Measurements from ENCODE around the gene MTG2. TPM values are rescaled to one million over a fixed set of nuclear protein-coding genes. Genes with fewer than 3 reads are reported as not detected.

The MTG2 gene
- total RNA-seq, 1 donor from 2014 or later, result 32.9 TPM

DNA sequence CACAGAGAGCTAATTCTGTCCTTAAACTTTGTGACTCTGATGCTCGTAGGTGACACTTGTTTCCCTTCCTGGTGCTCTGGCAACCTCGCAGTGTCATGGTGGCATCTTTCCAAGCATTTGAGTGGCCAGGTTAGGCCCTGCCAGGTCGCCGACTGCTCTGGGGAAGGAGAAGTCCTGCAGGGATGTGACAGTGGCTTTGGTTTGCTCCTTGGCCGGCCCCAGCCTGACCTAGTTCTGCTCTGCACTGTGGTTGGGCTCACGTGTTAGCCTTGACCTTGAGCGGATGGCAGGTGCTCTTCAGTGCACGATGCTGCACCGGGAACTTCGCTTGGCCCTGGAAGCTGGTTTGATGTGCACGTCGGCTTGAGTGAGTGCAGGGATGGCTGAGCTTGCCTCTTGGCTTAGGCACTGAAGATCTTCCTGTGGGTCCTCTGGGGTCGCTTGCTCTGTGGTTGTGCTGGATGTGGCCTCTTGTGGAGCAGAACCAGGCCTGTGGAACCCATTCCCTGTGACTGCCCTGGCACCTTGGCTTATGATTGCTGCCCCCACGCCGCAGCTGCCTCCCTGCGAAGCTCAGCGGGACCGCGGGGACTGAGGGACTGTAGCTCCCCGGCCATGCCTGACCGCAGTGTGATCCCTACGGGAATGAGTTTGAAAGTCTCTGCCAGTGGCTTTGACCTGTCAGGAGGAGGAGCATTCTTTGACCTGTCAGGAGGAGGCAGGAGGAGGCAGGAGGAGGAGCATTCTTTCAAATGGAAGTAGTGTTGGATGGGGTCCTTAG, 64.2 kb downstream of the MTG2 start:
- no peaks in the 10 kb centered on the region for H3K36me3 Mint-ChIP-seq (ENCODE audit: low read depth)
- TF ChIP-seq, protein P1, sequence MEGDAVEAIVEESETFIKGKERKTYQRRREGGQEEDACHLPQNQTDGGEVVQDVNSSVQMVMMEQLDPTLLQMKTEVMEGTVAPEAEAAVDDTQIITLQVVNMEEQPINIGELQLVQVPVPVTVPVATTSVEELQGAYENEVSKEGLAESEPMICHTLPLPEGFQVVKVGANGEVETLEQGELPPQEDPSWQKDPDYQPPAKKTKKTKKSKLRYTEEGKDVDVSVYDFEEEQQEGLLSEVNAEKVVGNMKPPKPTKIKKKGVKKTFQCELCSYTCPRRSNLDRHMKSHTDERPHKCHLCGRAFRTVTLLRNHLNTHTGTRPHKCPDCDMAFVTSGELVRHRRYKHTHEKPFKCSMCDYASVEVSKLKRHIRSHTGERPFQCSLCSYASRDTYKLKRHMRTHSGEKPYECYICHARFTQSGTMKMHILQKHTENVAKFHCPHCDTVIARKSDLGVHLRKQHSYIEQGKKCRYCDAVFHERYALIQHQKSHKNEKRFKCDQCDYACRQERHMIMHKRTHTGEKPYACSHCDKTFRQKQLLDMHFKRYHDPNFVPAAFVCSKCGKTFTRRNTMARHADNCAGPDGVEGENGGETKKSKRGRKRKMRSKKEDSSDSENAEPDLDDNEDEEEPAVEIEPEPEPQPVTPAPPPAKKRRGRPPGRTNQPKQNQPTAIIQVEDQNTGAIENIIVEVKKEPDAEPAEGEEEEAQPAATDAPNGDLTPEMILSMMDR (conservative IDR thresholded peaks at IDR 0.05), result no peak
- no peaks in the 10 kb centered on the region for H3K27me3 Mint-ChIP-seq (ENCODE audit: low read depth)
- peak overlapping the region; percentile 67 for H3K27ac Mint-ChIP-seq (ENCODE audit: unreplicated experiment)
- H3K4me1 Mint-ChIP-seq, result peaks cover 13% of the 10 kb centered on the region
- DNase-seq (ENCODE audit: low read depth, low spot score), result no peak
- no peaks in the 10 kb centered on the region for H3K9me3 Mint-ChIP-seq
- H3K4me3 Mint-ChIP-seq, result no peak overlapping the region

DNA sequence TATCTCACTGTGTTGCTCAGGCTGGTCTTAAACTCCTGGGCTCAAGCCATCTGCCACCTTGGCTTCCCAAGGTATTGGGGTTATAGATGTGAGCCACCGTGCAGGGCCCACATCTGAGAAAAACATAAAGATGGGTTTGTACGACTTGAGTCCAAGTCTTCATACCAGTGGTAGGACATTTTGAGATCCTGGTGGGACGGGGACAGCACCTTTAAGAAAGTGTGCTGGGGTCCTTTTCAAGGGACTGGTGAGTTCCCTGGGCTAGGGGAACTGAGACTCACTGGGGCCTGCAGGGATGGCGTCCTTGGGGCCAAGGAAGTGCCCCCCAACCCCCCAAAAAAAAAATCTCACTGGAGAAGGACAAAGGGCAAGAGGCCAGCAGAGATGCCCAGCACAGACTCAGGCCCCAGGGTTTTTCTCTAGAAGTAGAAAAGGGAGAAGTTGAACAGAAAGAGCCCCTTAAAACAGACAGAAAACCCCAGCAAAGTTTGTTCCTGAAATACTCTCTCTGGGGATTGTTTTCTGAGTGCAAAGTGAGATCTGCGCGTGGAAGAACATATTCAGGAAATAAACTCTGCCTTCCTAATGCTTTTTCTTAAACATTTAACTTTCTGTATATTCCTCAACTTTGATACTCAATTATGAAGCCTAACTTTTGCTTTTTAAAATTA, 66.2 kb downstream of the MTG2 start:
- DNase-seq (ENCODE audit: low read depth, low spot score), result no peak
- H3K27ac Mint-ChIP-seq (ENCODE audit: unreplicated experiment), result no peak overlapping the region
- H3K9me3 Mint-ChIP-seq, result no peaks in the 10 kb centered on the region
- peaks cover 9% of the 10 kb centered on the region for H3K4me1 Mint-ChIP-seq
- H3K27me3 Mint-ChIP-seq (ENCODE audit: low read depth), result no peaks in the 10 kb centered on the region
- H3K36me3 Mint-ChIP-seq (ENCODE audit: low read depth), result no peaks in the 10 kb centered on the region
- no peak overlapping the region for H3K4me3 Mint-ChIP-seq
- TF ChIP-seq, protein P1 (conservative IDR thresholded peaks at IDR 0.05), result no peak

DNA sequence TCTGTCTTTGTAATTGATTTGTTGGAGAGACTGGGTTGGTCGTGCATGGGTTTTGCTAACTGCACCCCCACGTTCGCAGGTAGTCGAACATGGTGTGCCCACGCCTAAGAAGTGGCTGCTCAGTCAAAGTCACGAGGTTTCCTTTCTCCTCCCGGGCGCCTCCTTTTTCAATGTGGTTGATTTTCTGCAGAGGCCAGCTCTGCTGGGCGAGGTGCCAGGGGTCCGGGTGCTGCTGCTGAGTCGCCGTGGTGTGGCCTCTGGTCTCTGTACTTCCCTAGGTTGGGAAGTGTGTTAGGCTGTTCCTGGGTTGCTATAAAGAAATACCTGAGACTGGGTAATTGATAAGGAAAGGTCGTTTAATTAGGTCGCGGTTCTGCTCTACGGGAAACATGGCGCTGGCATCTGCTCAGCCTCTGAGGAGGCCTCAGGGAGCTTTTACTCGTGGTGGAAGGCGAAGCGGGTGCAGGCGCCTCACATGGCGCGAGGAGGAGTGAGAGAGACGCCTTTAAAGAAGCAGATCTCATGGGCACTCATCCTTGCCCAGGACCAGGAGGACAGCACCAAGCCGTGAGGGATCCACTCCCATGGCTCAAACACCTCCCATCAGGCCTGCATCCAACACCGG, 69.6 kb downstream of the MTG2 start:
- TF ChIP-seq, protein P1 (conservative IDR thresholded peaks at IDR 0.05), result no peak
- no peaks in the 10 kb centered on the region for H3K27me3 Mint-ChIP-seq (ENCODE audit: low read depth)
- no peak overlapping the region for H3K4me3 Mint-ChIP-seq
- no peak for DNase-seq (ENCODE audit: low read depth, low spot score)
- no peaks in the 10 kb centered on the region for H3K9me3 Mint-ChIP-seq
- peaks cover 3% of the 10 kb centered on the region for H3K36me3 Mint-ChIP-seq (ENCODE audit: low read depth)
- peaks cover 7% of the 10 kb centered on the region for H3K4me1 Mint-ChIP-seq
- no peak overlapping the region for H3K27ac Mint-ChIP-seq (ENCODE audit: unreplicated experiment)

Other genes with a start within 250 kb of the MTG2 start
- 33.6 and 35.1 TPM in 2 replicates for gene TAF4, start 117.1 kb upstream of the MTG2 start, total RNA-seq
- 97.1 TPM in 2 replicates for gene LSM14B, start 60.6 kb upstream of the MTG2 start, total RNA-seq
- 318 and 322 TPM in 2 replicates for gene PSMA7, start 39.6 kb upstream of the MTG2 start, total RNA-seq
- 29.6 and 30.0 TPM in 2 replicates for gene SS18L1, start 39.3 kb upstream of the MTG2 start, total RNA-seq
- gene HRH3, start 37.2 kb downstream of the MTG2 start, total RNA-seq, result 0.75 and 0.86 TPM in 2 replicates
- gene OSBPL2, start 55.5 kb downstream of the MTG2 start, total RNA-seq, result 33.1 and 35.6 TPM in 2 replicates
- gene ADRM1, start 120.0 kb downstream of the MTG2 start, total RNA-seq, result 90.4 and 98.8 TPM in 2 replicates
- 35.0 and 38.8 TPM in 2 replicates for gene LAMA5, start 184.3 kb downstream of the MTG2 start, total RNA-seq
- 1,298 and 1,312 TPM in 2 replicates for gene RPS21, start 204.1 kb downstream of the MTG2 start, total RNA-seq
- 25.2 and 26.6 TPM in 2 replicates for gene CABLES2, start 224.3 kb downstream of the MTG2 start, total RNA-seq
- gene RBBP8NL, start 244.5 kb downstream of the MTG2 start, total RNA-seq, result not detected in 2 replicates